ENCODE measurements around the gene CFAP53.

DNA sequence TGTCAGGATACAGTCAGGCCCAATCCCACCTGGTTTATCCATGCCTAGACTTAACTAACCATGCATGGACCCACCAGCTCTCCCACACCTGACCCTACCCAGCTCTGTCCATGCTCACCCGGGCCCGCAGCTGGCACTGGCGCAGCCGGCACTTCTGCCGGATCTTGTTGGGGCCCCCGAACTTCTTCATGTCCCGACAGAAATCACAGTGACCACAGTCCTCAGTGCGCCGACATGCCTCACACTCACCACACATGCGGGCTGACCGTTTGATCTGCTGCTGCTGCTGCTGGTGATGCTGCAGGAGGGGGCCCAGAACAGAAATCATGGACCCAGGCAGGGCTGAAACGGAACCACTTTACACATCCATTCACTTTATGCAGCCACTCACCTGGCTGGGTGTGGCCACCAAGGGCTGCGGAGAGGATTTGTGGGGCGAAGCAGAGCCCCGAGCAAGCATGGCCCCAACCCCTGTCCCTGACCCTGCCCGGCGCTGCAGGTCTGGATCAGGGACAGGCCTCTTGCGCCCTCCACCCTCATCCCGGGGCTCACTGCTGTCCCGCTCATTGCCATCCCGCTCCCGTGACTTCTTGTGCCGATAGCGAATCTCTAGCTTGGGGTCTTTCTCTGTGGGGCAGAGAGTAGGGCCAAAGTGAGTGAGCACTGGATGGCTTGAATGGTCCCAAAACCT is 19.5 kb upstream of the CFAP53 start:
- TF ChIP-seq, protein P1, sequence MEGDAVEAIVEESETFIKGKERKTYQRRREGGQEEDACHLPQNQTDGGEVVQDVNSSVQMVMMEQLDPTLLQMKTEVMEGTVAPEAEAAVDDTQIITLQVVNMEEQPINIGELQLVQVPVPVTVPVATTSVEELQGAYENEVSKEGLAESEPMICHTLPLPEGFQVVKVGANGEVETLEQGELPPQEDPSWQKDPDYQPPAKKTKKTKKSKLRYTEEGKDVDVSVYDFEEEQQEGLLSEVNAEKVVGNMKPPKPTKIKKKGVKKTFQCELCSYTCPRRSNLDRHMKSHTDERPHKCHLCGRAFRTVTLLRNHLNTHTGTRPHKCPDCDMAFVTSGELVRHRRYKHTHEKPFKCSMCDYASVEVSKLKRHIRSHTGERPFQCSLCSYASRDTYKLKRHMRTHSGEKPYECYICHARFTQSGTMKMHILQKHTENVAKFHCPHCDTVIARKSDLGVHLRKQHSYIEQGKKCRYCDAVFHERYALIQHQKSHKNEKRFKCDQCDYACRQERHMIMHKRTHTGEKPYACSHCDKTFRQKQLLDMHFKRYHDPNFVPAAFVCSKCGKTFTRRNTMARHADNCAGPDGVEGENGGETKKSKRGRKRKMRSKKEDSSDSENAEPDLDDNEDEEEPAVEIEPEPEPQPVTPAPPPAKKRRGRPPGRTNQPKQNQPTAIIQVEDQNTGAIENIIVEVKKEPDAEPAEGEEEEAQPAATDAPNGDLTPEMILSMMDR (conservative IDR thresholded peaks at IDR 0.05; ENCODE audit: low read depth, low read length), result no peak
- no peak for TF ChIP-seq EZH2 (IDR thresholded peaks at IDR 0.05; ENCODE audit: borderline replicate concordance, low read depth, low read length, poor library complexity, severe bottlenecking)
